Measurements from ENCODE around the gene PCGF3.

GRCh38 chr4:657834-658667, 47.6 kb upstream of the PCGF3 start:
- TF ChIP-seq CTCF (conservative IDR thresholded peaks at IDR 0.05; ENCODE audit: low read depth, low read length) (no peak), EZH2phosphoT487 (IDR thresholded peaks at IDR 0.05; ENCODE audit: borderline replicate concordance, low read length) (no peak)
